ENCODE results near the gene SARDH.
"Not testable (repeated sequence)": the region's sequence is repeated elsewhere in the genome, so short reads cannot be mapped to it uniquely, and the experiment has no call there.

Gene SARDH

GRCh38 chr9:133770076-133770777 lies 32.1 kb upstream of the SARDH start:
- TF ChIP-seq CTCF (IDR thresholded peaks at IDR 0.05; ENCODE audit: control insufficient read depth, insufficient read depth, low read depth, low read length, missing control alignments) = no peak
- no peak for DNase-seq (ENCODE audit: low read depth)
- no peak overlapping the region for H3K4me3 ChIP-seq (ENCODE audit: control insufficient read depth, low read depth, low read length)

GRCh38 chr9:133769511-133770075 lies 31.4 kb upstream of the SARDH start:
- no peak for DNase-seq (ENCODE audit: low read depth)
- H3K4me3 ChIP-seq (ENCODE audit: control insufficient read depth, low read depth, low read length) = no peak overlapping the region
- no peak for TF ChIP-seq CTCF (IDR thresholded peaks at IDR 0.05; ENCODE audit: control insufficient read depth, insufficient read depth, low read depth, low read length, missing control alignments)

GRCh38 chr9:133768859-133769510 lies 30.8 kb upstream of the SARDH start:
- no peak for DNase-seq (ENCODE audit: low read depth)
- TF ChIP-seq CTCF (IDR thresholded peaks at IDR 0.05; ENCODE audit: control insufficient read depth, insufficient read depth, low read depth, low read length, missing control alignments) = no peak
- no peak overlapping the region for H3K4me3 ChIP-seq (ENCODE audit: control insufficient read depth, low read depth, low read length)

- no peak for DNase-seq (ENCODE audit: low read depth)
- TF ChIP-seq CTCF (IDR thresholded peaks at IDR 0.05; ENCODE audit: control insufficient read depth, insufficient read depth, low read depth, low read length, missing control alignments) = no peak
Measured at GRCh38 chr9:133768371-133768858, 30.3 kb upstream of the SARDH start.

GRCh38 chr9:133767625-133768024 lies 29.5 kb upstream of the SARDH start:
- no peak overlapping the region for H3K4me3 ChIP-seq (ENCODE audit: control insufficient read depth, low read depth, low read length)
- no peak for DNase-seq (ENCODE audit: low read depth)
- TF ChIP-seq CTCF (IDR thresholded peaks at IDR 0.05; ENCODE audit: control insufficient read depth, insufficient read depth, low read depth, low read length, missing control alignments) = no peak

More at GRCh38 chr9:133768371-133768858, 30.3 kb upstream of the SARDH start:
- H3K4me3 ChIP-seq (ENCODE audit: control insufficient read depth, low read depth, low read length) = no peak overlapping the region

- no peak for DNase-seq (ENCODE audit: low read depth)
- no peak overlapping the region for H3K4me3 ChIP-seq (ENCODE audit: control insufficient read depth, low read depth, low read length)
- no peak for TF ChIP-seq CTCF (IDR thresholded peaks at IDR 0.05; ENCODE audit: control insufficient read depth, insufficient read depth, low read depth, low read length, missing control alignments)
Measured at GRCh38 chr9:133767008-133767407, 28.9 kb upstream of the SARDH start.

- not testable (repeated sequence) for DNase-seq (ENCODE audit: low read depth); H3K4me3 ChIP-seq (ENCODE audit: control insufficient read depth, low read depth, low read length)
Measured at GRCh38 chr9:133766234-133766633, 28.1 kb upstream of the SARDH start.
